C4-2B (cell line): ENCODE measurements around the gene IL22.
"Not testable (repeated sequence)": the region's sequence is repeated elsewhere in the genome, so short reads cannot be mapped to it uniquely, and the experiment has no call there.

ENCODE experiments used
- CTCF ChIP-seq: fragments of 450-650 bp; conservative IDR thresholded peaks from 2 replicates; pipeline ENCODE4 v1.5.1; 2017; ENCODE audit warnings: mild to moderate bottlenecking
- ZFX ChIP-seq: fragments of 450-650 bp; IDR thresholded peaks from 2 replicates; pipeline ENCODE4 v1.6.1; 2017

DNA sequence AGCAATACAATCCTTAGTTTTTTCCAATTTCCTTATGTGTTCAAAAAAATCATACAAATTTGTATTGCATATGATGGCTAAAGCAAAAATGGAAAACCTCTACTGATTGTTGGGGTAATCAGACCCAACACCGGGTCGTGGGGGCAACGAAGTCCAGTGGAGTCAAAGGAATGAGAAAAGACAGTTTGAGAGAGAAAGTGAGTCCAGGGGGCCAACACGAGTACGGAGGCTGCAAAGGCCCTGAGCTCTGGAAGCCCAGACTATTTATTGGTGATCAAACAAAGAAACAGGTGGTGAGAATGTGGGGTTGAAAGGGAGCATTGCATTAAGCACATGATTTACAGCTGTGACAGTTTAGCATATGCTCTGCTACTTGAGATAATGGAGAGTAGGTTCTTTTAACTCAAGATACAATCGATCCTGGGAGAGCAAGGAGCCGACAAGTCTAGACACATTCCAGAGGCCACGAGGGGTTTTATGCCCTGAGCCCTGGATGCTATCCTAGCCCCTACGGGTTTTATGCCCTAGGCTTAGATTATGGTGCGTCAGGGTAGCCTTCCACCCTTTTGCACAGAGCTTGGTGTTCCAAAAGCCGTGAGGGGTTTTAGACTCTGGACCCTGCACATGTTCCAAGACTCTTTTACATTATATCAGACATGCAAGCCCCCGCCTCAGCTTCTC lies 44.2 kb downstream of the IL22 start:
- not testable (repeated sequence) for TF ChIP-seq CTCF, ZFX
